KMS-11 (cell line): ENCODE results near the gene ANKDD1B.
A peak's percentile ranks its signal among the peaks of the same experiment; 100 is the strongest.

Source experiments
- H2AFZ ChIP-seq: fragments of 200-600 bp; sonication (generic); 2 replicates; pipeline ENCODE4 v1.6.1; 2016; ENCODE audit warnings: antibody characterized with exemption, mixed run types, low read depth
- H3K27ac ChIP-seq: fragments of 200-600 bp; sonication (generic); 2 replicates; pipeline ENCODE4 v1.6.1; 2016; ENCODE audit warnings: mild to moderate bottlenecking, mixed run types
- H3K27me3 ChIP-seq: fragments of 200-600 bp; sonication (generic); 2 replicates; pipeline ENCODE4 v1.6.1; 2017; ENCODE audit warnings: mild to moderate bottlenecking, low read depth, mixed run types, moderate library complexity; ENCODE audit not compliant: insufficient read depth
- H3K36me3 ChIP-seq: fragments of 200-600 bp; sonication (generic); 2 replicates; pipeline ENCODE4 v1.6.1; 2017; ENCODE audit warnings: mild to moderate bottlenecking, mixed run types; ENCODE audit not compliant: insufficient read depth
- H3K4me1 ChIP-seq: fragments of 200-600 bp; sonication (generic); 2 replicates; pipeline ENCODE4 v1.6.1; 2016; ENCODE audit warnings: mild to moderate bottlenecking, low read depth, mixed run types; ENCODE audit not compliant: poor library complexity, severe bottlenecking
- H3K4me2 ChIP-seq: fragments of 200-600 bp; sonication (generic); 2 replicates; pipeline ENCODE4 v1.7.0; 2016; ENCODE audit warnings: mild to moderate bottlenecking, mixed run types
- H3K4me3 ChIP-seq: fragments of 200-600 bp; sonication (generic); IDR thresholded peaks from 2 replicates; pipeline ENCODE4 v1.6.1; 2017; ENCODE audit warnings: low read depth, low read length, mixed read lengths; ENCODE audit not compliant: insufficient read depth
- H3K79me2 ChIP-seq: fragments of 200-600 bp; sonication (generic); 2 replicates; pipeline ENCODE4 v1.6.1; 2016; ENCODE audit warnings: low read depth, mixed run types; ENCODE audit not compliant: insufficient read depth
- H3K9ac ChIP-seq: fragments of 200-600 bp; sonication (generic); 2 replicates; pipeline ENCODE4 v1.6.1; 2016; ENCODE audit warnings: mild to moderate bottlenecking, mixed run types
- H4K20me1 ChIP-seq: fragments of 200-600 bp; sonication (generic); 2 replicates; pipeline ENCODE4 v1.6.1; 2016; ENCODE audit warnings: mild to moderate bottlenecking, mixed run types; ENCODE audit not compliant: insufficient read depth
- TF ChIP-seq, protein P1 (sequence below): fragments of 200-600 bp; sonication (generic); conservative IDR thresholded peaks from 2 replicates; pipeline ENCODE4 v1.6.1; 2017; ENCODE audit warnings: low read depth, mild to moderate bottlenecking, antibody characterized with exemption, low read length, moderate library complexity, mixed read lengths

ANKDD1B gene

DNA sequence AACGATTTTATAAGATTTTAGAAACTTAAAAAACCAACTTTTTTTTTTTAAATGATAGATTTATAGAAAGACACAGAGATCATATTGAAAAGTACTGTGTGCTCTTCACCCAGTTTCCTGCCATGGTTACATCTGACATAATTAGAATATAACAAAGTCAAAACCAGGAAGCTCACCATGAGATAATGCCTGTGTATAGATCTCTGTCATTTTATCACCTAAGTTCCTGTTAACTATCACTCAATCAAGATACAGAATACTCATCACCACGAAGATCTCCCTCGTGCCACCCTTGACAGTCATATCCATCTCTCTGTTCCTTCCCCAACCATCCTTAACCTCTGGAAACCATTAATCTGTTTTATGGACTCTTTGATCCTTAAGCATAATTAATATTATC is 66.9 kb downstream of the ANKDD1B start:
- Histone ChIP-seq H3K4me2 (no peak overlapping the region), H3K36me3 (no peaks in the 10 kb centered on the region), H3K27me3 (no peaks in the 10 kb centered on the region), H3K79me2 (no peaks in the 10 kb centered on the region), H2AFZ (no peak overlapping the region), H3K9ac (no peak overlapping the region), H3K4me3 (no peak overlapping the region), H3K4me1 (no peaks in the 10 kb centered on the region), H4K20me1 (no peaks in the 10 kb centered on the region), H3K27ac (no peak overlapping the region)
- TF ChIP-seq, protein P1, sequence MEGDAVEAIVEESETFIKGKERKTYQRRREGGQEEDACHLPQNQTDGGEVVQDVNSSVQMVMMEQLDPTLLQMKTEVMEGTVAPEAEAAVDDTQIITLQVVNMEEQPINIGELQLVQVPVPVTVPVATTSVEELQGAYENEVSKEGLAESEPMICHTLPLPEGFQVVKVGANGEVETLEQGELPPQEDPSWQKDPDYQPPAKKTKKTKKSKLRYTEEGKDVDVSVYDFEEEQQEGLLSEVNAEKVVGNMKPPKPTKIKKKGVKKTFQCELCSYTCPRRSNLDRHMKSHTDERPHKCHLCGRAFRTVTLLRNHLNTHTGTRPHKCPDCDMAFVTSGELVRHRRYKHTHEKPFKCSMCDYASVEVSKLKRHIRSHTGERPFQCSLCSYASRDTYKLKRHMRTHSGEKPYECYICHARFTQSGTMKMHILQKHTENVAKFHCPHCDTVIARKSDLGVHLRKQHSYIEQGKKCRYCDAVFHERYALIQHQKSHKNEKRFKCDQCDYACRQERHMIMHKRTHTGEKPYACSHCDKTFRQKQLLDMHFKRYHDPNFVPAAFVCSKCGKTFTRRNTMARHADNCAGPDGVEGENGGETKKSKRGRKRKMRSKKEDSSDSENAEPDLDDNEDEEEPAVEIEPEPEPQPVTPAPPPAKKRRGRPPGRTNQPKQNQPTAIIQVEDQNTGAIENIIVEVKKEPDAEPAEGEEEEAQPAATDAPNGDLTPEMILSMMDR = no peak

DNA sequence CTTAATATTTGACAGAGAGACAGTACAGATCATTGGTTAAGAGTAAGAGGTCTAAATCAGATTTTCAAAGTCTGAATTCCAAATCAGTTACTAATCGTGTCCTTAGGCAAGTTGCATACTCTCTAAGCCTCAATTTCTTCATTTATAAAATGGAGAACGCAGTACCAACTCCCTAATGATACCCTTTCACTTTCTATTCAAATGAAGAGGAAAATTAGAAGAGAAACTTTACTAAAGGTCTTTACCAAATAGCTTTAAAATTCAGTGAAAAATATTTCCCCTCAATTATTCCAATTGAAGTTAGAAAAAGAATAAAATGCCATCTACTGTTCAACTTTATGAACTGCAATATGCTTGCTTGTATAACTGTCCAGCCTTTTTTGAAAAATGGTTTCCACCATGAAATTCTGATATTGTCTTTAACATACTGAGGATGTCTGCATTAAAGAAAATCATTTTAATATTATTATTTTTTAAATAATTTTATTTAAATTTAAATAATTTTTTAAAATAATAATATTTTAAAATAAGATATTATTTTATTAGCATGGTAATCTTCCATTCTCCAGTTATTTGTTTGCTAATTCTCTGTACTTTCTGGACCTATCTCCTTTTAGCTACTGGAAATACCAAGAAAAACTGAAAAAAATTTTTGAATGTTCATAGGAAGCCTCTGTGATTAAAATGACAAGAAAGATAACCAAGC is 70.0 kb downstream of the ANKDD1B start:
- Histone ChIP-seq H2AFZ (no peak overlapping the region), H3K27ac (no peak overlapping the region), H4K20me1 (no peaks in the 10 kb centered on the region), H3K79me2 (no peaks in the 10 kb centered on the region), H3K4me1 (no peaks in the 10 kb centered on the region), H3K27me3 (no peaks in the 10 kb centered on the region), H3K4me2 (no peak overlapping the region), H3K36me3 (peaks cover 2% of the 10 kb centered on the region; the same call in 1 of the 2 replicates), H3K9ac (no peak overlapping the region), H3K4me3 (no peak overlapping the region)
- TF ChIP-seq, protein P1 = peak; percentile 87

DNA sequence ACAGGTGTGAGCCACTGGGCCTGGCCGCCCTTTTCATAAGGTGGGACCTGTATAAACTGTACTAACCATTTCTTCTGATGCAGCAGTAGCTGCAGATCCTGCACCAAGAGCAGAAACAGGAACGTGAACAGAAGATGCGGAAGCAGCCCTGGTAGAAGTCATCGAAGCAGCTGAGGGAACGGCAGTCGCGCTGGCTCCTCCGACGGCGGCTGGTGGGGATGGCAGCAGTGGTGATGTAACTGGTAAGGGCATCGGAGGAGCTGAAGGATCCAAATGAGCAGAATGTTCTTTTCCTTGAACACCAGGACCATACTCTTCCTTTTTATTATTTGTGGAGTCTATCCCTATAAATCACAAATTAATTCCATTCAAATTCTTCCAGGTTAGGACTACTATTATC is 73.9 kb downstream of the ANKDD1B start:
- TF ChIP-seq, protein P1 = no peak
- Histone ChIP-seq H3K4me3 (no peak overlapping the region), H4K20me1 (no peaks in the 10 kb centered on the region), H3K27me3 (no peaks in the 10 kb centered on the region), H3K9ac (no peak overlapping the region), H3K79me2 (no peaks in the 10 kb centered on the region), H3K4me1 (no peaks in the 10 kb centered on the region), H3K4me2 (no peak overlapping the region), H2AFZ (no peak overlapping the region), H3K36me3 (peaks cover 13% of the 10 kb centered on the region; the same call in 1 of the 2 replicates), H3K27ac (no peak overlapping the region)

DNA sequence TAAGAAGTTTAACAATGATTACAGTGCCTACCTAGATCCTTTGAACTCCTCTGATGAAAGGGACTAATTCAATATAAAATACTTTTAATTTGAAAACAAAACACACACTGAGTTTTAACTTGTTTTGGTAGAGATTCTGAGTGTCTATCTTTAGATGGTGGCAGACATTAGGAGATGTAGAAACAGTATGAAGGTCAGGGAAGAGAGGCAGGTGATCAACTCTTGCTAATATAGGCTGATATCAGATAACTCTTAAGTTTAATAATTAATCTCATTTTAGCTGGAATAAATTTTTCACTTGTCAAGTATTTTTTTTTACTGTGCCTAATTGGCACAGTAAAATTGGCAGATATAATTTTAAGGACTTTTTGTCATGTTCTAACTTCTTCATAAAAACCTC is 75.2 kb downstream of the ANKDD1B start:
- Histone ChIP-seq H3K9ac (no peak overlapping the region), H3K4me2 (no peak overlapping the region), H3K27ac (no peak overlapping the region), H3K79me2 (no peaks in the 10 kb centered on the region), H2AFZ (no peak overlapping the region), H3K36me3 (peaks cover 13% of the 10 kb centered on the region; the same call in 1 of the 2 replicates), H4K20me1 (no peaks in the 10 kb centered on the region), H3K4me1 (no peaks in the 10 kb centered on the region), H3K27me3 (no peaks in the 10 kb centered on the region), H3K4me3 (no peak overlapping the region)
- TF ChIP-seq, protein P1 = no peak
